IPS DF 6.9 (cell line): Measurements from ENCODE around the gene ZNF586.

Experiments used
- DNase-seq: peaks from one replicate; pipeline ENCODE4 v3.0.0-alpha.2; 2013; ENCODE audit warnings: low read depth, low spot score
- H3K27ac ChIP-seq: one replicate; pipeline ENCODE4 v1.5.1; 2013; ENCODE audit warnings: low read length, control low read depth
- H3K27me3 ChIP-seq: 2 replicates; pipeline ENCODE4 v1.6.1; 2013; ENCODE audit warnings: mild to moderate bottlenecking, low read length; ENCODE audit not compliant: control insufficient read depth, insufficient read depth
- H3K36me3 ChIP-seq: 2 replicates; pipeline ENCODE4 v1.6.1; 2013; ENCODE audit warnings: low read length; ENCODE audit not compliant: control insufficient read depth, insufficient read depth
- H3K4me1 ChIP-seq: 2 replicates; pipeline ENCODE4 v1.6.1; 2013; ENCODE audit warnings: low read length; ENCODE audit not compliant: control insufficient read depth, insufficient read depth
- H3K4me3 ChIP-seq: 2 replicates; pipeline ENCODE4 v1.5.1; 2013; ENCODE audit warnings: mild to moderate bottlenecking, low read length
- H3K9me3 ChIP-seq: 2 replicates; pipeline ENCODE4 v1.6.1; 2013; ENCODE audit warnings: low read length, inconsistent platforms; ENCODE audit not compliant: control insufficient read depth, insufficient read depth
- WGBS: extraction: QIAGEN DNeasy Blood & Tissue Kit; methylation state at CpG from one replicate; pipeline ENCODE4 v1.1.7; 2013; ENCODE audit warnings: mixed read lengths, missing lambda C conversion rate; ENCODE audit not compliant: insufficient read length, insufficient coverage; 5-methylcytosine and 5-hydroxymethylcytosine counted together

Gene ZNF586

GRCh38 chr19:57757941-57758340 is 11.5 kb upstream of the ZNF586 start:
- Histone ChIP-seq H3K4me3 (no peak overlapping the region), H3K4me1 (no peaks in the 10 kb centered on the region), H3K36me3 (peaks cover 22% of the 10 kb centered on the region), H3K9me3 (no peaks in the 10 kb centered on the region), H3K27me3 (no peaks in the 10 kb centered on the region), H3K27ac (no peak overlapping the region)
- DNase-seq: no peak
- WGBS: no CpG with 5 or more reads among the region's 2 CpGs

- DNase-seq: no peak
- no peaks in the 10 kb centered on the region for H3K27me3 ChIP-seq
- WGBS: no CpG with 5 or more reads among the region's 2 CpGs
- peaks cover 11% of the 10 kb centered on the region for H3K36me3 ChIP-seq
- H3K4me3 ChIP-seq: no peak overlapping the region
- no peak overlapping the region for H3K27ac ChIP-seq
- no peaks in the 10 kb centered on the region for H3K4me1 ChIP-seq
- H3K9me3 ChIP-seq: no peaks in the 10 kb centered on the region
Observed at GRCh38 chr19:57759096-57759495, 10.4 kb upstream of the ZNF586 start.

GRCh38 chr19:57771417-57771816 is 1.9 kb downstream of the ZNF586 start:
- WGBS: no CpG with 5 or more reads among the region's 4 CpGs
- H3K4me1 ChIP-seq: no peaks in the 10 kb centered on the region
- no peak overlapping the region for H3K27ac ChIP-seq
- H3K9me3 ChIP-seq: no peaks in the 10 kb centered on the region
- no peak overlapping the region for H3K4me3 ChIP-seq
- H3K27me3 ChIP-seq: no peaks in the 10 kb centered on the region
- H3K36me3 ChIP-seq: no peaks in the 10 kb centered on the region
- no peak for DNase-seq

GRCh38 chr19:57773488-57773887 is 4.0 kb downstream of the ZNF586 start:
- no peak overlapping the region for H3K4me3 ChIP-seq
- no CpG with 5 or more reads among the region's 3 CpGs for WGBS
- DNase-seq: no peak
- H3K4me1 ChIP-seq: no peaks in the 10 kb centered on the region
- no peak overlapping the region for H3K27ac ChIP-seq
- no peaks in the 10 kb centered on the region for H3K27me3 ChIP-seq
- peaks cover 2% of the 10 kb centered on the region; the same call in 1 of the 2 replicates for H3K36me3 ChIP-seq
- H3K9me3 ChIP-seq: no peaks in the 10 kb centered on the region

GRCh38 chr19:57776764-57777296 is 7.4 kb downstream of the ZNF586 start:
- no peaks in the 10 kb centered on the region for H3K9me3 ChIP-seq
- H3K4me1 ChIP-seq: no peaks in the 10 kb centered on the region
- peaks cover 11% of the 10 kb centered on the region; the same call in 1 of the 2 replicates for H3K36me3 ChIP-seq
- no CpG with 5 or more reads among the region's 6 CpGs for WGBS
- H3K4me3 ChIP-seq: no peak overlapping the region
- H3K27me3 ChIP-seq: no peaks in the 10 kb centered on the region; the same call in 1 of the 2 replicates
- DNase-seq: no peak
- H3K27ac ChIP-seq: no peak overlapping the region

- Histone ChIP-seq H3K4me1 (no peaks in the 10 kb centered on the region), H3K27ac (no peak overlapping the region), H3K27me3 (no peaks in the 10 kb centered on the region; the same call in 1 of the 2 replicates), H3K36me3 (peaks cover 11% of the 10 kb centered on the region; the same call in 1 of the 2 replicates), H3K9me3 (no peaks in the 10 kb centered on the region), H3K4me3 (no peak overlapping the region)
- no CpG with 5 or more reads among the region's 4 CpGs for WGBS
- DNase-seq: no peak
Observed at GRCh38 chr19:57778336-57778735, 8.9 kb downstream of the ZNF586 start.

- no peaks in the 10 kb centered on the region for H3K4me1 ChIP-seq
- no peaks in the 10 kb centered on the region; the same call in 1 of the 2 replicates for H3K27me3 ChIP-seq
- H3K9me3 ChIP-seq: no peaks in the 10 kb centered on the region
- H3K4me3 ChIP-seq: no peak overlapping the region
- no peak for DNase-seq
- no peak overlapping the region for H3K27ac ChIP-seq
- H3K36me3 ChIP-seq: peaks cover 11% of the 10 kb centered on the region; the same call in 1 of the 2 replicates
- WGBS: no CpG with 5 or more reads among the region's 10 CpGs
Observed at GRCh38 chr19:57779220-57779845, 9.9 kb downstream of the ZNF586 start.

GRCh38 chr19:57786286-57786685 is 16.8 kb downstream of the ZNF586 start:
- DNase-seq: no peak
- Histone ChIP-seq H3K27me3 (no peaks in the 10 kb centered on the region), H3K9me3 (no peaks in the 10 kb centered on the region; the same call in 1 of the 2 replicates), H3K36me3 (peaks cover 4% of the 10 kb centered on the region; the same call in 1 of the 2 replicates), H3K27ac (no peak overlapping the region), H3K4me1 (peaks cover 1% of the 10 kb centered on the region; the same call in 1 of the 2 replicates), H3K4me3 (no peak overlapping the region)
- no CpG with 5 or more reads among the region's 38 CpGs for WGBS

GRCh38 chr19:57786906-57787305 is 17.4 kb downstream of the ZNF586 start:
- no peak for DNase-seq
- no peaks in the 10 kb centered on the region; the same call in 1 of the 2 replicates for H3K9me3 ChIP-seq
- H3K4me1 ChIP-seq: peaks cover 1% of the 10 kb centered on the region; the same call in 1 of the 2 replicates
- no peaks in the 10 kb centered on the region for H3K27me3 ChIP-seq
- 100% methylated on average over 2 of the region's 5 CpGs for WGBS
- no peak overlapping the region for H3K27ac ChIP-seq
- peaks cover 4% of the 10 kb centered on the region; the same call in 1 of the 2 replicates for H3K36me3 ChIP-seq
- H3K4me3 ChIP-seq: no peak overlapping the region

GRCh38 chr19:57788114-57788692 is 18.7 kb downstream of the ZNF586 start:
- no peaks in the 10 kb centered on the region; the same call in 1 of the 2 replicates for H3K9me3 ChIP-seq
- H3K4me3 ChIP-seq: no peak overlapping the region
- H3K27me3 ChIP-seq: no peaks in the 10 kb centered on the region
- no peak overlapping the region for H3K27ac ChIP-seq
- H3K4me1 ChIP-seq: peaks cover 1% of the 10 kb centered on the region; the same call in 1 of the 2 replicates
- DNase-seq: no peak
- peaks cover 4% of the 10 kb centered on the region; the same call in 1 of the 2 replicates for H3K36me3 ChIP-seq
